Globus pallidus (tissue), 1 donor: ENCODE results near the gene RPL37A.

Experiments used
- DNase-seq: peaks from one replicate; pipeline ENCODE4 v3.0.0-alpha.2; 2015; ENCODE audit warnings: low spot score

Gene RPL37A

DNA sequence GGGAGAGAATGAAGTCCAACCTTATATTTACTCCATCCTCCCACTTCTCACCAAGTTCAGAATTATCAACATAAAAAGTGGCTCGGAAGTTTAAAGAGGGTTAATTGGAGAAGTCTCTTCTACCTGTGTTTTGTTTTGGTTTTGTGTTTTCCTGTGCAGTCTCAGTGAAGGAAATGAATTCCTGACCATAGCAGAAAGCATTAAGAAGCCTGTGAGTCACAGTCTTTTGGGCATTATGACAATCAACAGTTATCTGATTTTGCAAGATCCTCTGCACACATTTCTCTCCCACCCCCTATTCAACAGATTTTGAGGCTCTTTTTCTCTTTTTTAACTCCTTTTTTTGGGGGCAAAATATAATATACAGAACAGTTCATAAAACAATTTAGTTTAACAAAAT is 8.6 kb upstream of the RPL37A start:
- no peak for DNase-seq

DNA sequence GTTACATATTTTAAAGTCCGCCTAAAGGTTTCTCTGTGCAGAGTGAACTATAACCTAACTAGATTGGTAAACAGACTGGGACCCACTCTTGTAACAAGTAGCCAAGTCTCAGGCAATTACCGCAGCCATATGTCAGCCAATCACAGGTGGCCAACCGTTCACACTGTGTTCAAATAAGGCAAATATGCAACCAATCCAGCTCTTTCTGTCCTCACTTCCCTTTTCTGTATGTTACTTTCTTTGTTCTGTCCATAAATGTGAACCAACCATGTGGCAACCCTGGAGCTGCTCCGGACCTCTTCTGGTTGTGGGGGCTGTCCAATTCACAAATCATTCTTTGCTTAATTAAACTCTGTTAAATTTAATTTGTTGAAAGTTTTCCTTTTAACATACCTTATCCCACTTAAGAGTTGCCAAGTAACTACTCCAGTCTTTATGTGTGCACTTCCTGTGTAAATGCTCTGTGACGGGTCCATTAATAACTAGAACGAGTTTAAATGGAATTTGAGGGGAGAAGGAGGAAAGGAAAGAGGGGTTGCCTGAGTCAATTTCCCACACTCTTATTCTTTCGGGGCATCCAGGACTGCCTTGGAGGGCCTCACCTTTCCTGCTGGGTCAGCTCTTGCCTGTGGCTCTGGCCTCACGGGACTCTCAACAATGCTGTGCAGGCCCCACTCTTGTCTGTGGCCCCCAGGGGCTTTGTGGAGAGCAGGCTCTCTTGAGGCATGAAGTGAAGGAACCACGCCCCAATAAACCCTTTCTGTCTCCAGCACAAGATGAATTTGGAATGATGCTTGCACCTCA is 6.6 kb upstream of the RPL37A start:
- no peak for DNase-seq

DNA sequence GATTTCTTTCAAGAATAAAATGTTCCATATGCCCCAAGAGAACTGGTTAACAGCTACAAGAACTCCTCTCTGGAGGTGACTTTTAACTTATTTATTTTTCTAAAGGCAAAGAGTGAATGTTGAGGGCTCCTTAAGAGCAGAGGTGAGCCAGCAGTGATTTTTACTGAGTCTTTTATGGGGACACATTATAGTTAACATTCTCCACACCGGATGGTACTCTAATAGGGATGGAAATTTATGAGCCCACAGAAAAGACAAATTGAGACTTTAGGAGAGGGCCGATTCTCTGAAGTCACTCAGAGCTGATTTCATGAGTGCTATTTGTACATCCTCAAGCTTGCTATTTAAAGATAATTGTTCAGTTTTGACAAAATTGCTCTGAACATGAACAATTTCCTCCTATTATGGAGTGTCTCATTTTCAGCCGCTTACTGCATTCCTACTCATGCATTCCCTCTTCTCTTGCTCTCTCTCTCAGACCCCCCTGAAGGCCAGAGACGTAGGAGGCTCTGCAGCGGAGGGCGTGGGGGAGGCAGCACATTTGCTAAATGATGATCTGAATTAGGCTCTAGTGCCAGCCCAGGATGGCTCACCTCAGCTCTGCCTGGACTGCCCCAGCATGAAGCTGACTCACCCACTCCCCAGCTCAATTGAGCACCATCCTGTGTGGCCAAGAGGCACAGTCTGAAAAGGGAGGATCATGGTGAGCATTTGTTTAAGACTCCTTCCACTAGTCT is 5.9 kb upstream of the RPL37A start:
- DNase-seq = no peak

DNA sequence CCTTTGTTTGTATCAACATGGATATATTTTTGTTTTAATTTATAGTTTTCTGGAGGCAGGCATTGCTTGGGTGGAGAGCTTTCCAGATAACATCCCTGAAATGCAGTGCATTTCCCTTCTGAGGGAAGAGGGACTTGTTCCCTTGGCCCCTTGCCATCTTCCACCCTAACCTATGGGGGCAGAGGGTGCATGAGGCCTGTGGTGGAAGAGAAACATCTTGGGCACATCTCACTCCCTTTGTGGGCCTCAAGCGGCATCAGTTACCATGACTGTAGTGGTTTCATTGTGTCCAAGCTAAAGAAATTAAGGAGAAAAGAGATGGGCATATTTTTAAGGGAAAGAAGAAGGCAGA is 5.3 kb upstream of the RPL37A start:
- DNase-seq = no peak

DNA sequence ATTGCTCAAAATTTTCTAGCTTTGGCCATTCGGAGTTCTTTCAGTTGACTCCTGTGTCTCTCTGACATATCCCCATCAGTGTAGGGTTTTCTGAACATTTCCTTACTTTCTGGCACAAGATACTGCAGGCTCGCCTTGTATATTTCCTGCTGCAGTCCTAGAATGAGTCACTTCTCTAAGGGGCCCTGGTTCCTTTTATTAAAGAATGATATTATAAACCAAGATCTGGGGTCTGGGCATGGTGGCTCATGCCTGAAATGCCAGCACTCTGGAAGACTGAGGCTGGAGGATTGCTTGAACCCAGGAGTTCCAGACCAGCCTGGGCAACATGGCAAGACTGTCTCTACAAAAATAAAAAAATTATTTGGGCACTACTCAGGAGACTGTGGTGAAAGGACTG is 3.0 kb upstream of the RPL37A start:
- no peak for DNase-seq

DNA sequence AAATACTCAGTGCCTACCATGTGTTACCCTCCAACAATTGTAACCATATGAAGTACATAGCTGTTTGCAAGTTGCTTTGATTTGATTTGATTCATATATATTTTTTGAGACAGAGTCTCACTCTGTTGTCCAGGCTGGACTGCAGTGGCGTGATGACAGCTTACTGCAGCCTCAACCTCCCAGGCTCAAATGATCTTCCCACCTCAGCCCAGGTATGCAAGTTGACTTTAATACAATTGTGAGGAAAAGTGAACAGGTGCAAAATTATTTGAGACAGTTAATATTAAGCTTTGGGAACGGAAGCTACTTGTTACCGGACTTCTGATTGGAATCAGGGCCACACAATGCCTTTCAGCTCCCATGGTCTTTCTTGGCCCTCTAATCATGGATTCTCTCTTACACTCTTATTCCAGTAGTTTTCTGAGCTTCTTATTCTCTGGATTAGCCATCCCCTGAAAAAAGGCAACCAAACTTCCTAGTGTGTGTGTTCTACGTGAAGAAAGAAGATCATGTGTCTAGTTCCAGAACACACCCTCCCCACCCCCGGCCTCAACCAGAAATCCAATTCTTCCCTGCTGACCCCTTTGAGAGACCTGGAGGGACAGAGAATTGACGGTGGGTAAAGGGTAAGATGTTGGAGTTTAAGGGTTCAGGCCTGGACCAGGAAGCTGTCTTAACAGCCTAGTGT is 1.1 kb upstream of the RPL37A start:
- DNase-seq = no peak

DNA sequence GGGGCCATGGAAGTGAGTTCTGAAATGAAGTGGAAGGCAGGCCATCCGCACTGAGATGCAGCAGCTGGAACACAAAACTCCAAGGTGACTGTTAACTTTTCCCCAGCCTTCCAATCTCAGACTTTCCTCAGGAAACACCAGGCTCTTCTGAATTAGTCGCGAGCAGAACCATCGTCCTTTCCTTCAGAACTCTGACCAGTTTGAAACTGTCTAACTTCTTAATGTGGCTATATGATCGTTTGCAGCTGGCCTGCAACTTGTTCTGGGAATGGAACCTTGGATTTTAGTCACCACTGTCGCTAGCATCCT is 620 bp upstream of the RPL37A start:
- DNase-seq = no peak

DNA sequence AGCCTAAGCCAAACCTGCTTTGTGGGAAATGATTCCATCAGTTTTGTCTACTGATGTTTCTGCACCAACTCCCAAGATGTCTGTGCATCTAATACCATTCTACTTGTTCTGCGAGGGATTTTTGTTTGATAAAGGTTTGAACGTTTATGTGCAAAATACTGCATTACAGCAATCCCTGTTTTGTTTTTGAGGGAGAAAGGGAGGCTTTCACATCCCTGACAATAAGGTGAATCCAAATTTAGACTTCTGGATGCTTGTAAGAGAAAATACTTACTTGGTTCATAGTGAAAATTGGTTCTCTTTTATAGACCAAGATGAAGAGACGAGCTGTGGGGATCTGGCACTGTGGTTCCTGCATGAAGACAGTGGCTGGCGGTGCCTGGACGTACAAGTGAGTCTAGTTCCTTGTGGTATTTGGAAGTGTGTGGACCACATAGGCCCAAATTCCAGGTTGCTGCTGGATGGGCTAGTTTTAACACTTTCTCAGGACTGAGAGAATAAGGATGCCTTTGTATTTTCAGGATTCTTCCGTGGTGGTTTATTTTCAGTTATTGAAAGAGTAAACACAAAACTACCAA is 1.1 kb downstream of the RPL37A start:
- no peak for DNase-seq

DNA sequence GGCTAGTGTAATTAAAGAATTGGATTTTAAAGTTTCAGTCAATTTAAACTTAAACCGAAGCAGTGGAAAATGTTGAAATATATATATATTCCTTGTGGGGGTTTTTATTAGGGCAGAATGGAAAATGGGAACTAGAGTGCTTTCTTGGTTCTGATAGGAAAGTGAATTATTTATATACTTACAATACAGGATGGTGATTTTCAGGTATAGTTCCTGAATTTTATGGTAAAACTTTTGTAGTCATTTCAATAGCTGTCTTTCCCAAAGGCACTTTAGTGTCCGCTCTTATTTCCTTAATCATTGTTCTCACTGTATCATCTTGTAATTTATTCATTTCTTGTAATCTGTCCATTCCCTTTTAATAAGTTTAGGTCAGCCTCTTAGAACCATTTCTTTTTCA is 1.9 kb downstream of the RPL37A start:
- no peak for DNase-seq

DNA sequence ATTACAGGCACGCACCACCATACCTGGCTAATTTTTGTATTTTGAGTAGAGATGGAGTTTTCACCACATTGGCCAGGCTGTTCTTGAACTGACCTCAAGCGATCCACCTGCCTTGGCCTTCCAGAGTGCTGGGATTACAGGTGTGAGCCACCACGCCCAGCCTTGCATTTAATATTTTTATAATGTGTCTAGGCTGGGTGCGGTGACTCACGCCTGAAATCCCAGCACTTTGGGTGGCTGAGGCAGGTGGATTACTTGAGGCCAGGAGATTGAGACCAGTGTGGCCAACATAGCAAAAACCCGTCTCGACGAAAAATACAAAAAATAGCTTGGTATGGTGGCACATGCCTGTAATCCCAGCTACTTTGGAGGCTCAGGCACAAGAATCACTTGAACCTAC is 3.2 kb downstream of the RPL37A start:
- no peak for DNase-seq

DNA sequence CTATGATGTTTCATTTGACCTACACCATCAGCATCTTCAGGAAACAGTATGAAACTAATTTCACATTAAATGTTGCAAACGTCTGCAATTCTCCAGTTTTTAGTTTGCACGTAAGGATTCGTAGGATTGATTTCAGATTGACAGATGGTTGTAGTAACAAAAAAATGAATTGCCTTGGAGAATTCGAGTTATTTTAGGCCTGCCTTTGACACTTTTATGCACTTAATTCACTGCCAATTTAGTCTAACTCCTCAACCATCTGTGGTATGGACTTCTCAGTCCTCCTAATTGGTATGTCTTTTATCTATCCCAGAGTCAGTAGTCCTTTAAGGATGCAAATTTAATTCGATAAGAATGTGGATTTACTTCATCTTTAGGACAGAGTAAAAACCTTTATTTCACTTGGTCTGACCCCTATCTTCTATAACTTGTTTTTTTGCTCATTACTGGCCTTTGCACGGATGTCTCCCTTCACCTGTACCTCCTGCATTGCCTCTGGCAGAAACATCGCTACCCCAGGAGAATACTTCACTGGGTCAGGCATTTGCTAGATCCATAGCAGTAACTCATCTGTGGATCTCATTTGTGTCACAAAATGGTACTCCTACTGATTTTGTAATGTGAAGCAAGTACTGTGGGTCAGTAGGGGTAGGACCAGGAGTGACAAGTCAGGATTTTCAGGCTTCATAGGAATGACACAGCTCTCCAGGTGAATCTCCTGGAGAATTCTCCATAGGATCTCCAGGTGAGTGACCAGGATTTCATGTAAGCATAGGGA is 3.9 kb downstream of the RPL37A start:
- DNase-seq = no peak

DNA sequence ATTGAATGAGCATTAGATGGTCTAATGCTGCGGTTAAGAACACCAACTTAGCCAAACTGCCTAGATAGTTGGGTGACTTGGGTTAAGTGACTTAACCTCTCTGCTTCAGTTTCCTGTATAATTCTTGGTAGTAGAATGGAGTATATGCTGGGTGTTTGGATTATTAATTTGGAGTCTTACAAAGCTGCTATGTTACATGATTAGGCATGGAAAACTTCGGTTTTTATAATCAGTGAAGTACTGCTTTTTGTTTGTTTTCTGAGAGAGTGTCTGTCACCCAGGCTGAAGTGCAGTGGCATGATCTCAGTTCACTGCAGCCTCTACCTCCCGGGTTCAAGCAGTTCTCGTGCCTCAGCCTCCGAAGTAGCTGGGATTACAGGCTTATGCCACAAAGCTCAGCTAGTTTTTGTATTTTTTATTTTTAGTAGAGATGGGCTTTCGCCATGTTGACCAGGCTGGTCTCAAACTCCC is 4.5 kb downstream of the RPL37A start:
- no peak for DNase-seq

DNA sequence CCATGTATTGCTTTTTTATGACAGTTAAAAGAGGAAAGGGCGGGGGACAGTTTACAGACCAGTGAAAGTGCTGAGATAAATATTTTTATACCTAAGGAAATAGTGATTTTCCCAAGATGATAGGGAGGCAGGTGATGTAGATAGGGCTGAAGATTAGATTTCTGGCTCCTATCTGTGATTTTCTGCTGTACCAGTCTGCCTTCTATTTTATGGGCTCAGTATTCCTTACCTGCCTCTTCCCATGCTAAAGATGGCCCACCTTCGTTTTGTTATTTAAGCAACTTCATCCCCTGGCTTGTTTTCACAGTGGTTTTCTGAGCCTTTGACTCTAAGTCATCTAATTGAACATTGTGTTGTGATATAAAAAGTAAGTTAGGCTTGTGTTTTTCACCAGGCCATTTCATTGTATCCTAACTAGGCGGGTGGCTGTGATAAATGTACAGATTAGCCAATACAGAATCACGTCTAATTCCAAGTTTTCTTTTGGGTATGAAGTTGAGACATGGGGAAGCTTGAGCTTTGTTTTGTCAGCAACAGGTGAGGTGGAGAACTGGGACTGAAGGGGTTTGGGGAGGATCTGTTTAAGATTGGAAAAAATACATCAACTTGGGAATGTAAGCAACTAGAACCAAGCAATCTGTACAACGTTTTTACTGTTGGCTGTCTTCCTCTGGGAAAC is 5.2 kb downstream of the RPL37A start:
- no peak for DNase-seq

DNA sequence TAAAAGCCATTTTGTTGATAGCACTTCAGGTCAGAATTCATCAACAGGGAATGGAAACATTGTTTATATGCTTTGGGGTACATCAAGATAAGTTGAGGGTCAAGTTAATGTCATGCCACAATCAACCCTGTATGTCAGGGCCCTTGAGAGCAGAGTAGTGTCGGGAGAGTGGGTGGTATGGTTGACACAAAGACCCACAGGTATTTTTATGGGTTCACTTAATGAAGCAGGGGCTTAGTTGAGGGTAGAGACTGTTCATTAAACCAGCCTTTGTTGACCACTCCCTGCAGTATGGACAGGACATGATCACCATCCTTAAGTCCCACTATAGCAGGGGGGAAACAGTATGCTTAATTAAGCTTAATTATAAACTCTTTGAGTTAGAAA is 5.7 kb downstream of the RPL37A start:
- DNase-seq = no peak

DNA sequence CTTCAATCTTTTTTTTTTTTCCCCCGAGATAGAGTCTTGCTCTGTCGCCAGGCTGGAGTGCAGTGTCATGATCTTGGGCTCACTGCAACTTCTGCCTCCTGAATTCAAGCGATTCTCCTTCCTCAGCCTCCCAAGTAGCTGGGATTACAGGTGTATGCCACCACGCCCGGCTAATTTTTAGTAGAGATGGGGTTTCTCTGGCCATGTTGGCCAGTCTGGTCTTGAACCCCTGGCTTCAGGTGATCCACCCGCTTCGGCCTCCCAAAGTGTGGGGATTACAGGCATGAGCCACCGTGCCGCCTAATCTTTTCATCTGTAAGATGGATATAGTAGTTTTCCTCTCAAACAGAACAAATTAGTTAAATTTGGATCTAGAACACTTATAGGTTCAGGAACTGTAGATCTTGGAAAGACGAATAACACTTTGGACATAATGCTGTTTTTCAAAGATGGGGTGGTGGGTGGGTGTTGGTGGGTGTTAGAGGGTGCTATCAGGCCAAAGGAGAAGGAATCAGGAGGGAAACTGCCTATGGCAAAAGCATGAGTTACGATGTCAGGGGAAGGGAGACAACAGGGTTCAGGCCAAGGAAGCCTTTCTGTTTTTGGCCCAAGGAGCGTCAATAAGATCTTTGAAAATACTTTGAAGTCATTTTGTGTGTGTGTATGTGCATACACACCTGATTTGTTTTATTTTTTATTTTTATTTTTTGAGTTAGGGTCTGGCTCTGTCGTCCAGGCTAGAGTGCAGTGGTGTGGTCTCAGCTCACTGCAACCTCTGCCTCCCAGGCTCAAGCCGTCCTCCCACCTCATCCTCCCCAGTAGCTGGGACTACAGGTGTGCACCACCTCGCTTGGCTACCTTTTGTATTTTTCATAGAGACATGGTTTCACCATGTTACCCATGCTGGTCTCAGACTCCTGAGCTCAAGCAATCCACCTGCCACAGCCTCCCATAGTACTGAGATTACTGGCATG is 6.8 kb downstream of the RPL37A start:
- DNase-seq = no peak

DNA sequence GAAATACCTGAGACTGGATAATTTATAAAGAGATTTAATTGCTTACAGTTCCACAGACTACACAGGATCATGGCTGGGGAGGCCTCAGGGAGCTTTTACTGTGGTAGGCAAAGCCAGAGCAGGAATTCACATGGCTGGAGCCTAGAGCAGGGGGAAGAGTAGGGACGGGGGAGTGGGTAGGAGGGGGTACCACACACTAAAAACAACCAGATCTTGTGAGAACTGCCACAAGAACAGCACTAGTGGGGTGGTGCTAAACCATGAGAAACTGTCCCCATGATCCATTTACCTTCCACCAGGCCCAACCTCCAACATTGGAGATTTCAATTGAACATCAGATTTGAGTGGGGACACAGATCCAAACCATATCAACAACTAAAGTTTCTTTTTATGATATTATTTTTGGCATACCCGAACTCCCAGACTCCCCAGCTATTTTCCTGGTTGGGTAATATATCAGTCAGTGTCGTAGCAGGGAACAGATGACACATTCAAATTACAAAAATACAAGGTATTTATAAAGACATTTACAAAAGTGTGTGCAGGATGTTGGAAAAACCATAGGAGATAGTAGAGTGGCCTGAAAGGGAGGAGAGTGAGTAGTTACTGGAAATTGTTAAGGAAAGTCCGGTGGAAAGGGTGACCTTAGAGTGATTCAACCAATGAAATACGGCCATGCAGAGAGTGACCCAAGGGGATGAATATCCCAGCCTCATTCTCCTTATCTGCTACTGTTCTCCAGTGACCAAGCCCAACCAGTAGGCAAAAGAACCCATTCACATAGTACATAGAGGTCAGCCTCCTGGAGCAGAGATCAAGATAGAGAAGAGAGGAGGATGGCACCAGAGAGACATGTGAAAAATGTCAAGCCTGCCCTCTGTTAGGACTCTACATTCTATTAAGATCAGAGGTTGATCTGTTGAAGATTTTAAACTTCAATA is 8.8 kb downstream of the RPL37A start:
- no peak for DNase-seq

DNA sequence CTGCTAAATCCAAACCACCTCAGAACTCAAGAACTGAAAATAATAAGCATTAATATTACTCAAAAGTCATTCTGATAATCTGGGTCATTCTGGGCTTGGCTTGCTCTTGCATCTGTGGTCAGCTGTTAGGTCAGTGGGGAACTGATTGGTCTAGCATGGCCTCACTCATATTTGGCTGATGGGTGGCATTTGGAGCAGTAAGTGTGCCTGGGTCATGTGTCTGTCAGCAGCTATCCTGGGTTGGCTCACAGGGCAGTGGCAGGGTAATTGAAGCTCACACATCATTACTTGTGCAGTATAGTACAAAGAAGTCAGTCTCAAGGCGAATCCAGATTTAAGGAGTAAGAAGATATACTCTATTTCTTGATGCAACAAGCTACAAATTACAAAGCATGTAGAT is 9.6 kb downstream of the RPL37A start:
- DNase-seq = no peak

DNA sequence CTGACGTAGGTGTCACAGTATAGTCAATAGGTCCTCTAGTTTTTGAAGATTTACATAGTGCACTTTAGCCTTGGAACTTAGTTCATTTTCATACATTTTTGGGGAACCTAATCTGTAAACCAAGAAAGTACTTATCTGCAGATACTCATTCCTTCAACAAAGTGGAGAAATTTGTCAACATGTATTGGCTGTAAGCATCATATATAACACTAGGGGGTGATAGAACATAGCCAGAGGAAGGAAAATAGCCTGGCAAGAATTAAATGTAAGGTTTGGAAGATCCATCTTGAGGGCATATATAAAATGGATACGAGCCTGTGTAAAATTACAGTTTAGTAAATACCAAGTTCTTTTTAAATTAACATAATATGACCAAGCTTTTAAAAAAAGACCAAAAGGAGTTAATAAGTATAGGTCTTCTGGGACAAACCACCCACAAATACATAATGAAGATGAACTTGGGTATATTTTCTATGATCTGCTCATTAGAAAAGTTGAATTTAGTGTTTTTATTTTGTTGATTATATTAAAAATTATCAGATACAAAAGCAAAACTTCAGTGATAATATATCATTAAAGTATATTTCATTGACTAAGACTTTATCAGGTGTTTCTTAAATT is 18.2 kb downstream of the RPL37A start:
- DNase-seq = peak; percentile 29
